22Rv1 (cell line): ENCODE measurements around the gene SSR2.
A peak's percentile ranks its signal among the peaks of the same experiment; 100 is the strongest.

Experiments
- H3K27ac ChIP-seq: fragments of 450-650 bp; 2 replicates; pipeline ENCODE4 v1.5.1; 2017
- CTCF ChIP-seq: fragments of 450-650 bp; IDR thresholded peaks from 2 replicates; pipeline ENCODE4 v1.5.1; 2017; ENCODE audit warnings: mild to moderate bottlenecking
- ZFX ChIP-seq: fragments of 450-650 bp; IDR thresholded peaks from 2 replicates; pipeline ENCODE4 v1.6.1; 2017; ENCODE audit warnings: antibody characterized with exemption, borderline replicate concordance

Gene SSR2

GRCh38 chr1:156063997-156064285 lies 43.2 kb upstream of the SSR2 start:
- no peak overlapping the region for H3K27ac ChIP-seq
- no peak for TF ChIP-seq ZFX
- TF ChIP-seq CTCF, result no peak

DNA sequence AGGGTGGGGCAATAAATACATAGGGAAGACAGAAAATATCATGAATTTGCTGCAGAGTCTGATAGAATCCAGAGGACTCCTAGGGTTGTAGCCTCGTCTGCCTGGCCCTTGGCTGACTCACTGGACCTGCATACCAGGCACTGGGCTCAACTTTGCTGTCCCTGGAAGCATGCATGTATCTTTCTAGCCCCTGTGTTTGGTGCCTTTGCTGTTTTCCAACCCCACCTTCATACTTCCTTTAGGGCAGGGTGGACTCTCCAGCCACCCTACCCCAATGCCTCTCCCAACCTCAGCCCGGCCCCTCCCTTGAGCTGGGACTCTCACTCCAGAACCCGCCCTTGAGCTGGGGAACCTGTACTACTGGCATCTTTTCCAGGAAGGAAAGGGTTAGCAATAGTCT lies 41.4 kb upstream of the SSR2 start:
- H3K27ac ChIP-seq, result no peak overlapping the region
- TF ChIP-seq CTCF, result no peak
- no peak for TF ChIP-seq ZFX

DNA sequence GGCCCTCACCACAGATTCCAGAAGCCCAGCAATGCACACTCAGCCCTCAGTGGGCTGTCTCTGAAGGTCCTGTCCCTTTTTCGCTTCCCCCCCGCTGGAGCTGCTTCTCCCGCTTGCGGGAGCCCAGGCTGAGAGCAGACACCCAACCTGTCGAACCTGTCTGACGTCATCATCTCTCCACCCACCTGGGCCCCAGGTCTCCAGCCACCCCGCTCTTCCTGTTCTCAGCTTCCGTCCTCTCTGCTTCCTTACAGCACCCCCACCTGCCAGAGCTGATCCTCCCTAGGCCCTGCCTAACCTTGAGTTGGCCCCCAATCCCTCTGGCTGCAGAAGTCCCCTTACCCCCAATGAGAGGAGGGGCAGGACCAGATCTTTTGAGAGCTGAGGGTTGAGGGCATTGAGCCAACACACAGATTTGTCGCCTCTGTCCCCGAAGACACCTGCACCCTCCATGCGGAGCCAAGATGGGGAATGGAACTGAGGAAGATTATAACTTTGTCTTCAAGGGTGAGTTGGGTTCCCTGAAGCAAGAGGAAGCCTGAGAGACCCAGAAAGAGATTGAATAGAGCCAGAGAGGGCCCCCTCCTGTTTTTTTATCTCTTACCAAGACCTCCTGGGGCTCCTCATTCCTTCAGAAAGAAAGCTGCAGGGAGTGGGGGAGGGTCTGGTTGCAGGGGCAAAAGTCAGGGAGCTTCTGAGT lies 40.3 kb upstream of the SSR2 start, which contains the start of gene RAB25:
Gene RAB25, plus strand, starts transcription at position 224 of the 700 bp plus-strand sequence. Its CDS starts 241 bp downstream, at position 465.
- no peak for TF ChIP-seq CTCF
- TF ChIP-seq ZFX, result no peak
- no peak within 1 kb of the TSS for H3K27ac ChIP-seq

DNA sequence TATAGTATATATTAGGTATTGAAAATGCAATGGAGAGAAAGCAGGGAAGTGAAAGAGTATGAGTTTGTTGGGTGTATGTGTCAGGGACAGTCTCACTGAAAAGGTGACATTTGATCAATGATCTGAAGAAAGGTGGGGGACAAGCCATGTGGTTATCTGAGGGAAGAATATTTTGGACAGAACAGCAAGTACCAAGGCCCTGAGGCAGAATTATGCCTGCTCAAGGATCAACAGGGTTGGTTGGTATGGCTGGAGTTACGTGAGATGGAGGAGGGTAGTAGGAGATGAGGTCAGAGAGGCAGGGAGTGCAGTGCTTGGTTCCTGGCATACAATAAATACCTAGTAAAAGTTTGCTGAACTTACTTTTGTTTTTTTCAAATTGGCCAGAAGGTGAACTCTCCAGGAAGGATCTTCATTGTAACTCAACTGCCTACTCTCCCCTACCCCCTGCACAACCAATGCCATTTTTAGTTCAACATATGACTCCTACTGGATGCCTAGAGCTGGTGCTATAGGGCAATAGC lies 35.6 kb upstream of the SSR2 start:
- H3K27ac ChIP-seq, result no peak overlapping the region

GRCh38 chr1:156055281-156056048 lies 34.7 kb upstream of the SSR2 start:
- H3K27ac ChIP-seq, result peak overlapping the region; percentile 100
- TF ChIP-seq ZFX (no peak), CTCF (no peak)

More for the DNA sequence above, 35.6 kb upstream of the SSR2 start:
- no peak for TF ChIP-seq ZFX

GRCh38 chr1:156054500-156055280 lies 33.9 kb upstream of the SSR2 start, which contains the start of gene LAMTOR2:
TSS of gene LAMTOR2 (plus strand) at chr1:156054782. CDS start at chr1:156054890, 108 bp downstream.
- H3K27ac ChIP-seq, result peak within 1 kb of the TSS; percentile 100
- TF ChIP-seq CTCF (no peak), ZFX (no peak)

DNA sequence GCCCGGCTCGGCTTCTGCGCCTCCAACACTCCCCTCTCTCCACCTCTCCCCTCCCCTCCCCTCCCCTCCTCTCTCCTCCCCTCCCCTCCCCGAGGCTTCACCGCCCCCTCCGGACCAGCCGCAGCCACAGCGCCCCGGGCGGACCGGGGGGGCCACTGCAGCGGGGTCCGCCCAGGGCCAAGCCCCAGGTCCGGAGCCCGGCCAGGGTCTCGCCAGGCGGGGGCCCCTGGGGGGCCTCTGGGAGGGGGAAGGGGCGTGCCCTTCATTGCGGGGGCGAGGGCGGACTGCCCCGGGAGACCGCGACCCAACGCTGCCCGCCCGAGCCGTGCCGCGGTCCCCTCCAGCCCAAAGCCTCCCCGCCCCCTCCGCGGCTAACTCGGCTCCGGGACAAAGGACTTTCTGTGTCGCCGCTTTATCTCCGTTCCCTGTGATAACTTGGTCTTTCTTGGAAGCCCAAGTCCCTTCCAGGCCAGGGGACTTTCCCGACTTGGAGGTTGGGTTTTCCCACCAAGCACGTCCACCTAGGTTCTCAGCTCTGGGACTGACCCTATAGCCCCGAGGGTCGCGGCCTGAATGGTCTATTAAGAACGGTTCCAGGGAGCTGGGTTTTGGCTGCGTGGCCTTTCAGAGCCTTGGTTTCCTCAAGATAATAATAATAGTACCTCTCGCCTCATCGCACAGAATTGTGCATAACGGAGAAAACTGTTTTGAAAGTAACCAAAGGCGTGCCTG lies 33.2 kb upstream of the SSR2 start, which contains the start of gene UBQLN4:
Gene UBQLN4, minus strand, starts transcription at position 31 of the 732 bp plus-strand sequence. CDS start 97 bp downstream, outside the sequence.
- TF ChIP-seq CTCF (peak; percentile 84), ZFX (no peak)
- H3K27ac ChIP-seq, result peak within 1 kb of the TSS; percentile 100
